GM12878 (cell line): Measurements from ENCODE around the gene MXRA7. TPM values are rescaled to one million over a fixed set of nuclear protein-coding genes. Genes with fewer than 3 reads are reported as not detected.

Source experiments
- ATAC-seq: fragments of 200-7000 bp; cut with Tn5 transposase; 3 replicates; pipeline ENCODE4 v1.9.1; 2020; ENCODE audit warnings: mild to moderate bottlenecking, moderate library complexity
- BruUV-seq: library from RNA; stranded (reverse); fragments of 400-500 nt; replicated peaks from 2 replicates; lab custom pipeline; 2021; lab: Mats Ljungman, UMichigan
- CTCF ChIA-PET: fragments of 300-600 bp; sonication (Branson Sonifier 250); formaldehyde crosslinking; extraction: SDS; loops from one replicate; lab custom pipeline; 2021; ENCODE audit warnings: inconsistent platforms; lab: Yijun Ruan, JAX
- POLR2A ChIA-PET: fragments of 350-600 bp; formaldehyde crosslinking; extraction: SDS; loops from one replicate; lab custom pipeline; 2021; ENCODE audit warnings: inconsistent platforms; lab: Charles Lee
- RAD21 ChIA-PET: fragments of 300-600 bp; sonication (Branson Sonifier 250); formaldehyde crosslinking; loops from one replicate; lab custom pipeline; 2023; ENCODE audit warnings: antibody characterized with exemption; ENCODE audit not compliant: unreplicated experiment; lab: Charles Lee
- SMC1A ChIA-PET: fragments of 300-600 bp; sonication (Branson Sonifier 250); formaldehyde crosslinking; loops from one replicate; lab custom pipeline; 2023; ENCODE audit not compliant: unreplicated experiment, uncharacterized antibody; lab: Charles Lee
- DNase-seq: peaks from one replicate; pipeline ENCODE4 v3.0.0-alpha.2; 2011; ENCODE audit warnings: low read depth, low spot score
- FAIRE-seq: peaks from 3 replicates; lab custom pipeline; 2011; peaks lifted over from hg19 to GRCh38; lab: Jason Lieb, UNC
- H2AFZ ChIP-seq: 2 replicates; pipeline ENCODE4 v1.6.0; 2011; ENCODE audit warnings: low read depth, low read length, control low read depth; ENCODE audit not compliant: control insufficient read depth
- H3K27ac ChIP-seq: 2 replicates; pipeline ENCODE4 v1.5.1; 2011; ENCODE audit warnings: control low read depth; ENCODE audit not compliant: control insufficient read depth, insufficient read depth
- H3K27me3 ChIP-seq, 2 experiments: replicated peaks in 1 of 2; 2 replicates each; pipeline versions ENCODE4 v1.6.0 to v1.6.1; 2011; ENCODE audit warnings: low read length in 1 of 2; ENCODE audit not compliant: control insufficient read depth in 2 of 2, insufficient read depth in 2 of 2
- H3K36me3 ChIP-seq, 2 experiments: 2 replicates each; pipeline ENCODE4 v1.5.1; 2011; ENCODE audit warnings: low read length in 1 of 2; ENCODE audit not compliant: control insufficient read depth in 2 of 2, insufficient read depth in 2 of 2
- H3K4me1 ChIP-seq: 2 replicates; pipeline ENCODE4 v1.6.1; 2011; ENCODE audit warnings: mild to moderate bottlenecking, low read length, moderate library complexity, mixed read lengths; ENCODE audit not compliant: control insufficient read depth, insufficient read depth
- H3K4me2 ChIP-seq: 2 replicates; pipeline ENCODE4 v1.6.0; 2011; ENCODE audit warnings: control low read depth; ENCODE audit not compliant: control insufficient read depth, insufficient read depth
- H3K4me3 ChIP-seq: fragments of 200-600 bp; sonication (generic); 2 replicates; pipeline ENCODE4 v1.5.1; 2016
- H3K79me2 ChIP-seq: 2 replicates; pipeline ENCODE4 v1.6.0; 2011; ENCODE audit warnings: low read length; ENCODE audit not compliant: control insufficient read depth, insufficient read depth
- H3K9ac ChIP-seq: 2 replicates; pipeline ENCODE4 v1.8.0; 2011; ENCODE audit warnings: low read length, control low read depth, mixed read lengths; ENCODE audit not compliant: control insufficient read depth, insufficient read depth
- H3K9me3 ChIP-seq: replicated peaks from 3 replicates; pipeline ENCODE4 v1.5.1; 2011; ENCODE audit warnings: mild to moderate bottlenecking, low read length; ENCODE audit not compliant: control insufficient read depth, insufficient read depth
- H4K20me1 ChIP-seq: 2 replicates; pipeline ENCODE4 v1.6.0; 2011; ENCODE audit not compliant: control insufficient read depth, insufficient read depth
- GABPA ChIP-seq: IDR thresholded peaks from 2 replicates; pipeline ENCODE4 v1.6.1; 2014; ENCODE audit warnings: antibody characterized with exemption, low read depth, mild to moderate bottlenecking, inconsistent platforms
- IKZF1 ChIP-seq: fragments of 450-650 bp; conservative IDR thresholded peaks from 2 replicates; pipeline ENCODE4 v1.6.1; 2017; ENCODE audit warnings: antibody characterized with exemption, mild to moderate bottlenecking
- RAD51 ChIP-seq: fragments of 450-650 bp; IDR thresholded peaks from 2 replicates; pipeline ENCODE4 v1.6.1; 2016; ENCODE audit warnings: moderate library complexity, mild to moderate bottlenecking, inconsistent platforms
- RELA ChIP-seq: fragments of 450-650 bp; IDR thresholded peaks from 2 replicates; pipeline ENCODE4 v1.8.0; 2014; ENCODE audit warnings: borderline replicate concordance; ENCODE audit not compliant: partially characterized antibody
- SREBF1 ChIP-seq: IDR thresholded peaks from 2 replicates; pipeline ENCODE4 v1.6.1; 2012; ENCODE audit warnings: mild to moderate bottlenecking, low read length
- ZSCAN29 ChIP-seq: fragments of 450-650 bp; IDR thresholded peaks from 2 replicates; pipeline ENCODE4 v1.6.1; 2017; ENCODE audit warnings: mild to moderate bottlenecking, moderate library complexity
- WGBS: methylation state at CpG from one replicate; pipeline ENCODE4 v1.1.6; 2016; ENCODE audit warnings: low lambda C conversion rate; ENCODE audit not compliant: insufficient replicate concordance, insufficient coverage; ENCODE audit errors: missing lambda C conversion rate; 5-methylcytosine and 5-hydroxymethylcytosine counted together
- in situ Hi-C: fragments of 300-500 bp; cut with MboI; formaldehyde crosslinking; loops from 9 replicates; pipeline ENCODE4 v1.14.3; 2018; ENCODE audit warnings: mixed read lengths
- intact Hi-C: fragments of 100-400 bp; cut with micrococcal nuclease; formaldehyde crosslinking; loops from one replicate; pipeline ENCODE4 v1.14.2; 2022; ENCODE audit not compliant: unreplicated experiment
- polyA plus RNA-seq, 11 experiments: library from polyadenylated mRNA; depleted of rRNA in 4 of 11; unstranded in 6 of 11; stranded (reverse) in 5 of 11; fragments of >200 nt; fragmentation: Nextera tagmentation in 4 of 11; fragmentation: Illumina TruSeq in 1 of 11; extraction: Ambion mirVana in 4 of 11; extraction: Trizol in 1 of 11; gene quantifications; 1 replicate in 1 of 11; 2 replicates in 10 of 11; pipeline versions ENCODE4 v1.2.1 to v1.2.3, GENCODE V29; 2011 to 2016; ENCODE audit warnings: inconsistent platforms in 2 of 11, missing spikeins in 2 of 11, low read depth in 1 of 11
- total RNA-seq, 4 experiments: library from RNA; depleted of rRNA in 3 of 4; stranded (reverse); fragments of >200 nt in 3 of 4; fragmentation: Illumina TruSeq in 1 of 4; extraction: Trizol in 1 of 4; gene quantifications; 2 replicates each; pipeline versions ENCODE4 v1.2.1 to v1.2.3, GENCODE V29; 2013 to 2021
- TF ChIP-seq, protein P1 (sequence below): fragments of 450-650 bp; formaldehyde crosslinking; IDR thresholded peaks from 2 replicates; pipeline ENCODE4 v1.4.0; 2022; ENCODE audit warnings: mild to moderate bottlenecking, moderate library complexity

MXRA7 gene
- total and polyA plus RNA-seq, 10 of the 15 experiments (the other 5 are each of a cell fraction or from before 2014, with no cell fraction given), result 0.03 to 2.0 (median 0.33) TPM

GRCh38 chr17:76696763-76697701 lies 13.7 kb downstream of the MXRA7 start (continued):
- 0 out of 2 replicates have a peak, but pooled peaks have one; percentile 29 for TF ChIP-seq IKZF1
- no peak for TF ChIP-seq ZSCAN29
- TF ChIP-seq RELA, result no peak
- TF ChIP-seq RAD51, result no peak
- TF ChIP-seq, all 136 proteins: peak for 8

DNA sequence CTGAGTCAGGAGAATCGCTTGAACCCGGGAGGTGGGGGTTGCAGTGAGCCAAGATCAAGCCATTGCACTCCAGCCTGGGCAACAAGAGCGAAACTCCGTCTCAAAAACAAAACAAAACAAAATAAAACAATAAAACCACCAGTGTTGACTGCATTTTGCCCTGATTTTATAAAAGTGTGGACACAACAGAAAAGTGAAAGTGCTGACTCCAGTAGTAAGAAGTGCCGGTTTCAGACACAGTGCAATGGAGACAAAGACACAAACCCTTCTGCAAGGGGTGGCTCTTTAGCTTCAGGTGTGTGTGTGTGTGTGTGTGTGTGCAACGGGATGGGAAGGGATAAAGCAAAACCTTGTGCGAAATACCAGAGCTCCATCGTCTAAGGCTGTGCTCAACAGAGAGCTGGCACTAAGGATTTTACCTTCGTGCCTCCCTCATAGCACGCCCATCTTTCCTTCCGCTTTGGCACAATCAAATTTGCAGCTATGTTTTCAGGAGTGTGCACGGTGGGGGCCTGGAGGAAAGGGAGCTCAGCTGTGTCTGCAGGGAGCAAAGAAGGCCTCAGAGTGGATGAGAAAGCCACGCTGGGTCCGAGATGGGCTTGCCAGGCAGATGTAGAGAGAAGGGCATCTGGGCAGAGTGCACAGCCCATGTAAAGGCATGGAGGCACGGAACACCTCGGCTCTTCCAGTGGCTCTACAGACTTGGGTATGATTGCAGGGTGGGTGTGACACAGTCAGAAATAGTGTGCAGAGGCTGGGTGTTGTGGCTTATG lies 15.5 kb downstream of the MXRA7 start:
- CTCF ChIA-PET, result interaction anchor here (1.6 to 2.4 kb wide), 2 partner anchors 14 to 20 kb away, joined by 5 to 12 read pairs; no protein-coding TSS in a partner anchor
- TF ChIP-seq, protein P1, sequence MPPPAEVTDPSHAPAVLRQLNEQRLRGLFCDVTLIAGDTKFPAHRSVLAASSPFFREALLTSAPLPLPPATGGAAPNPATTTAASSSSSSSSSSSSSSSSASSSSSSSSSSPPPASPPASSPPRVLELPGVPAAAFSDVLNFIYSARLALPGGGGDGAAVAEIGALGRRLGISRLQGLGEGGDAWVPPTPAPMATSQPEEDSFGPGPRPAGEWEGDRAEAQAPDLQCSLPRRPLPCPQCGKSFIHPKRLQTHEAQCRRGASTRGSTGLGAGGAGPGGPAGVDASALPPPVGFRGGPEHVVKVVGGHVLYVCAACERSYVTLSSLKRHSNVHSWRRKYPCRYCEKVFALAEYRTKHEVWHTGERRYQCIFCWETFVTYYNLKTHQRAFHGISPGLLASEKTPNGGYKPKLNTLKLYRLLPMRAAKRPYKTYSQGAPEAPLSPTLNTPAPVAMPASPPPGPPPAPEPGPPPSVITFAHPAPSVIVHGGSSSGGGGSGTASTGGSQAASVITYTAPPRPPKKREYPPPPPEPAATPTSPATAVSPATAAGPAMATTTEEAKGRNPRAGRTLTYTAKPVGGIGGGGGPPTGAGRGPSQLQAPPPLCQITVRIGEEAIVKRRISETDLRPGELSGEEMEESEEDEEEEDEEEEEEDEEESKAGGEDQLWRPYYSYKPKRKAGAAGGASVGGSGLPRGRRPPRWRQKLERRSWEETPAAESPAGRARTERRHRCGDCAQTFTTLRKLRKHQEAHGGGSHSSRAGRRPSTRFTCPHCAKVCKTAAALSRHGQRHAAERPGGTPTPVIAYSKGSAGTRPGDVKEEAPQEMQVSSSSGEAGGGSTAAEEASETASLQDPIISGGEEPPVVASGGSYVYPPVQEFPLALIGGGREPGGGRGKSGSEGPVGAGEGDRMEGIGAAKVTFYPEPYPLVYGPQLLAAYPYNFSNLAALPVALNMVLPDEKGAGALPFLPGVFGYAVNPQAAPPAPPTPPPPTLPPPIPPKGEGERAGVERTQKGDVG (CRISPR knock-in tag), result no peak
- TF ChIP-seq SREBF1 (no peak), GABPA (no peak)
- TF ChIP-seq, all 136 proteins: peak for 0
- no TSS peak for BruUV-seq
- intact Hi-C loops, result loop anchor here (10.0 kb wide), 1 partner anchor 130 kb away; a partner anchor contains a TSS
- WGBS, result 78% methylated on average over 16 of the region's 16 CpGs
- Histone ChIP-seq H3K36me3 (no peaks in the 10 kb centered on the region), H3K27me3 (no peaks in the 10 kb centered on the region), H3K79me2 (no peaks in the 10 kb centered on the region), H3K9ac (no peak overlapping the region), H4K20me1 (no peaks in the 10 kb centered on the region), H3K4me3 (no peak overlapping the region), H2AFZ (no peak overlapping the region), H3K4me2 (no peak overlapping the region), H3K4me1 (peaks cover 22% of the 10 kb centered on the region), H3K9me3 (no peaks in the 10 kb centered on the region), H3K27ac (no peak overlapping the region)
- ChIA-PET POLR2A (no interaction called here), SMC1A (interaction anchor here (1.8 kb wide), 1 partner anchor 14 kb away, joined by 9 read pairs; no protein-coding TSS in a partner anchor), RAD21 (no interaction called here)
- FAIRE-seq (no peak), ATAC-seq (no peak), DNase-seq (no peak)
- in situ Hi-C loops, result no loop called here
